Thoracic aorta (tissue), 2 donors: ENCODE results near the gene LRCH1. TPM values are rescaled to one million over a fixed set of nuclear protein-coding genes. Genes with fewer than 3 reads are reported as not detected.

Experiments
- ATAC-seq: fragments of 150-250 bp; one replicate; pipeline ENCODE4 v1.8.0; 2017; ENCODE audit warnings: low read depth; ENCODE audit not compliant: insufficient number of reproducible peaks, low FRiP score
- DNase-seq: peaks from one replicate; pipeline ENCODE4 v3.0.0-alpha.2; 2020; ENCODE audit warnings: low spot score
- H3K27ac ChIP-seq, 2 donors: fragments of 200-600 bp; sonication (generic); 1 replicate in 1 of 2; 2 replicates in 1 of 2; pipeline ENCODE4 v1.5.1; 2016; ENCODE audit warnings: mild to moderate bottlenecking in 2 of 2, moderate library complexity in 2 of 2
- H3K27me3 ChIP-seq: fragments of 200-600 bp; sonication (generic); replicated peaks from 2 replicates; pipeline ENCODE4 v1.6.0; 2016; ENCODE audit warnings: mild to moderate bottlenecking; ENCODE audit not compliant: insufficient read depth
- H3K36me3 ChIP-seq: fragments of 200-600 bp; sonication (generic); one replicate; pipeline ENCODE4 v1.5.1; 2016
- H3K4me1 ChIP-seq, 2 donors: fragments of 200-600 bp; sonication (generic); 1 replicate in 1 of 2; 2 replicates in 1 of 2; pipeline versions ENCODE4 v1.5.1 to v1.6.0; 2016; ENCODE audit warnings: low read depth in 2 of 2, mild to moderate bottlenecking in 1 of 2; ENCODE audit not compliant: control insufficient read depth in 1 of 2
- H3K4me3 ChIP-seq: fragments of 200-600 bp; sonication (generic); 2 replicates; pipeline ENCODE4 v1.5.1; 2016; ENCODE audit warnings: mild to moderate bottlenecking
- H3K9me3 ChIP-seq: fragments of 200-600 bp; sonication (generic); 2 replicates; pipeline ENCODE4 v1.5.1; 2016
- CTCF ChIP-seq: fragments of 200-600 bp; sonication (generic); IDR thresholded peaks from one replicate; pipeline ENCODE4 v1.5.1; 2019; ENCODE audit warnings: antibody characterized with exemption
- total RNA-seq, 2 donors: library from RNA; depleted of rRNA; stranded (reverse); fragments of >200 nt; gene quantifications; one replicate each; pipeline versions ENCODE4 v1.1.0 to v1.2.3, GENCODE V29; 2016

Gene LRCH1
- total RNA-seq, 2 donors from 2014 or later, result 29.4 to 38.9 TPM

- no peaks in the 10 kb centered on the region for H3K36me3 ChIP-seq
- no peak overlapping the region for H3K27ac ChIP-seq
- DNase-seq (no peak), ATAC-seq (no peak)
- TF ChIP-seq CTCF, result no peak
- no peaks in the 10 kb centered on the region for H3K27me3 ChIP-seq
- no peak overlapping the region for H3K4me3 ChIP-seq
- H3K9me3 ChIP-seq, result no peaks in the 10 kb centered on the region
- peaks cover 34 to 50% of the 10 kb centered on the region in 2 donors for H3K4me1 ChIP-seq
These were observed 116.1 kb downstream of the LRCH1 start for GRCh38 chr13:46668931-46669525.

GRCh38 chr13:46672338-46673090 lies 119.5 kb downstream of the LRCH1 start:
- Histone ChIP-seq H3K27ac (no peak overlapping the region), H3K4me3 (no peak overlapping the region), H3K9me3 (no peaks in the 10 kb centered on the region), H3K4me1 (peaks cover 26 to 47% of the 10 kb centered on the region in 2 donors), H3K27me3 (no peaks in the 10 kb centered on the region), H3K36me3 (no peaks in the 10 kb centered on the region)
- ATAC-seq (no peak), DNase-seq (no peak)
- no peak for TF ChIP-seq CTCF

- Histone ChIP-seq H3K9me3 (no peaks in the 10 kb centered on the region), H3K4me3 (no peak overlapping the region), H3K27me3 (no peaks in the 10 kb centered on the region), H3K4me1 (peaks cover 22 to 57% of the 10 kb centered on the region in 2 donors), H3K36me3 (no peaks in the 10 kb centered on the region), H3K27ac (peak overlapping the region; percentile 44 to 67)
- DNase-seq (no peak), ATAC-seq (no peak)
- TF ChIP-seq CTCF, result no peak
These were observed 122.0 kb downstream of the LRCH1 start for GRCh38 chr13:46675016-46675415.

GRCh38 chr13:46676378-46676725 lies 123.4 kb downstream of the LRCH1 start:
- no peak for DNase-seq
- no peak for TF ChIP-seq CTCF
- peak overlapping the region; percentile 44 to 67 for H3K27ac ChIP-seq
- no peak for ATAC-seq
- H3K4me3 ChIP-seq, result no peak overlapping the region
- no peaks in the 10 kb centered on the region for H3K9me3 ChIP-seq
- H3K27me3 ChIP-seq, result no peaks in the 10 kb centered on the region
- H3K4me1 ChIP-seq, result peaks cover 25 to 66% of the 10 kb centered on the region in 2 donors
- H3K36me3 ChIP-seq, result no peaks in the 10 kb centered on the region

GRCh38 chr13:46679369-46680120 lies 126.6 kb downstream of the LRCH1 start:
- H3K4me1 ChIP-seq, result peaks cover 31 to 71% of the 10 kb centered on the region in 2 donors
- DNase-seq, result no peak
- peak overlapping the region; percentile 34 to 67 for H3K27ac ChIP-seq
- no peak for TF ChIP-seq CTCF
- H3K9me3 ChIP-seq, result no peaks in the 10 kb centered on the region
- H3K4me3 ChIP-seq, result peak overlapping the region; percentile 66
- ATAC-seq, result peak; percentile 87
- H3K27me3 ChIP-seq, result no peaks in the 10 kb centered on the region
- no peaks in the 10 kb centered on the region for H3K36me3 ChIP-seq
